Left ventricle myocardium inferior (tissue), 1 donor: ENCODE data around the gene AFF4. TPM values are rescaled to one million over a fixed set of nuclear protein-coding genes. Genes with fewer than 3 reads are reported as not detected.

Experiments
- DNase-seq: peaks from one replicate; pipeline ENCODE4 v3.0.0-alpha.2; 2020
- H3K27ac ChIP-seq: fragments of 200-600 bp; replicated peaks from 2 replicates; pipeline ENCODE4 v1.8.0; 2021
- H3K27me3 ChIP-seq: fragments of 200-600 bp; 2 replicates; pipeline ENCODE4 v1.8.0; 2021; ENCODE audit warnings: low read depth
- H3K36me3 ChIP-seq: fragments of 200-600 bp; 2 replicates; pipeline ENCODE4 v1.8.0; 2021
- H3K4me1 ChIP-seq: fragments of 200-600 bp; 2 replicates; pipeline ENCODE4 v1.8.0; 2021
- H3K4me3 ChIP-seq: fragments of 200-600 bp; 2 replicates; pipeline ENCODE4 v1.8.0; 2021; ENCODE audit warnings: mild to moderate bottlenecking, moderate library complexity
- H3K9me3 ChIP-seq: fragments of 200-600 bp; replicated peaks from 2 replicates; pipeline ENCODE4 v1.8.0; 2021
- intact Hi-C: fragments of 100-400 bp; cut with micrococcal nuclease; formaldehyde crosslinking; loops from one replicate; pipeline ENCODE4 v1.11.0; 2022
- total RNA-seq: library from RNA; stranded (reverse); fragmentation: NEBNext Ultra II Directional; extraction: Animal tissue kit (Norgen Biotek cat#: 25700); gene quantifications from one replicate; pipeline ENCODE4 v1.2.1, GENCODE V29; 2021
- TF ChIP-seq, protein P1 (sequence below): fragments of 200-600 bp; IDR thresholded peaks from 2 replicates; pipeline ENCODE4 v1.8.0; 2021; ENCODE audit warnings: antibody characterized with exemption, mild to moderate bottlenecking, borderline replicate concordance
- donor health status: DM: no; HTN: yes; CAD: no; lungs with severe emphysema.

Gene AFF4
- total RNA-seq, 1 donor from 2014 or later = 32.1 TPM

DNA sequence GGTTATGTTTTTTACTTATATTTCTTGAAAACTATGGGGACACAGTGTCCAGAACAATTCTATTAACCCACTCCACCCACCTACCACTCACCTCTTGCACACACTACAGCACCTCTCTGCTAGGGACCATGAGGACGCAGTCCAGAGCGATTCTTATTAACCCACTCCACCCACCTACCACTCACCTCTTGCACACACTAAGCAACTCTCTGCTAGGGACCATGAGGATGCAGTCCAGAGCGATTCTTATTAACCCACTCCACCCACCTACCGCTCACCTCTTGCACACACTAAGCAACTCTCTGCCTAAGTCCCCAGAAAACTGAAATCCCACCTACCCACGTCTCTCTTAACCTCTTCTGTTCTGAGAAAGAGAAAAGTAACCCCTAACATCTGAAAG is 130.8 kb downstream of the AFF4 start:
- intact Hi-C loops = no loop called here

DNA sequence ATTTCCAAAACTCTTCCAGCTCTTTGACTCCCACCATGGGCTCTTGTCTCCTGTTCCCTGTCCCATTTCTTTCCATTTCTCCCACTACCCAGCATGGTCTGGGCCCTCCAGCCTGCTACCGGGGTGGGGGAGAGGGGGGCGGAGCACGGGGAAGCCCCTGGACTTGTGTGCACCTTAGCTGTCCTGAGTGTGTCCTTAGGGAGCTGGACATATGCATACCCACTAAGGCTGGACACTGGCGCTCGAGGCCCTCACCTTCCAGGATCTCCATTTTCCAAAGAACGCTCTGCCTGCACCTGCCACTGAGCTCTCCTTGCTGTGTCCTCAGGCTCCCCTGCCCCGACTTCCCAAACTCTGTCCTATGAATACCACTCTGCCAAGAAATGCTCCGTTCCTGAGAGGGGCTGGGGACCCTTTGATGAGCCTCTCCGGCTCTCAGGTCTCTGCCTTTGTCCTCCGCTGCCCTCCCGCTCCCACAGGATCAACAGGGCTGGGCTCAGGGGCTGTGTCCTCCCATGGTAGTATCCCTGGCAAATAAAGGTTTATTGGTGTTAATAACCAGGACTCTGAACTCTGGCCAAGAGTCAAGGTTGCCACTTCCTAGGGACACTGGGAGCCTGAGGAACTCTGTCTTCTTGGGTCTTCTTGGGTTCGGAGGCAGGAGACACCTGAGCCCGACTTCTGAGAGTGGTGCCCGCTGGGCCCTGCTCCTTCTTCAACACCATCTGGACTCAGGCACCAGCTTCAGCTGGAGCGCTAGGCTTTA is 132.2 kb downstream of the AFF4 start:
- no peaks in the 10 kb centered on the region for H3K27me3 ChIP-seq
- TF ChIP-seq, protein P1, sequence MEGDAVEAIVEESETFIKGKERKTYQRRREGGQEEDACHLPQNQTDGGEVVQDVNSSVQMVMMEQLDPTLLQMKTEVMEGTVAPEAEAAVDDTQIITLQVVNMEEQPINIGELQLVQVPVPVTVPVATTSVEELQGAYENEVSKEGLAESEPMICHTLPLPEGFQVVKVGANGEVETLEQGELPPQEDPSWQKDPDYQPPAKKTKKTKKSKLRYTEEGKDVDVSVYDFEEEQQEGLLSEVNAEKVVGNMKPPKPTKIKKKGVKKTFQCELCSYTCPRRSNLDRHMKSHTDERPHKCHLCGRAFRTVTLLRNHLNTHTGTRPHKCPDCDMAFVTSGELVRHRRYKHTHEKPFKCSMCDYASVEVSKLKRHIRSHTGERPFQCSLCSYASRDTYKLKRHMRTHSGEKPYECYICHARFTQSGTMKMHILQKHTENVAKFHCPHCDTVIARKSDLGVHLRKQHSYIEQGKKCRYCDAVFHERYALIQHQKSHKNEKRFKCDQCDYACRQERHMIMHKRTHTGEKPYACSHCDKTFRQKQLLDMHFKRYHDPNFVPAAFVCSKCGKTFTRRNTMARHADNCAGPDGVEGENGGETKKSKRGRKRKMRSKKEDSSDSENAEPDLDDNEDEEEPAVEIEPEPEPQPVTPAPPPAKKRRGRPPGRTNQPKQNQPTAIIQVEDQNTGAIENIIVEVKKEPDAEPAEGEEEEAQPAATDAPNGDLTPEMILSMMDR = no peak
- no peak for DNase-seq
- no peaks in the 10 kb centered on the region for H3K36me3 ChIP-seq
- H3K9me3 ChIP-seq = no peaks in the 10 kb centered on the region
- H3K4me1 ChIP-seq = peaks cover 30% of the 10 kb centered on the region
- H3K27ac ChIP-seq = peak overlapping the region; percentile 91
- peak overlapping the region; percentile 94 for H3K4me3 ChIP-seq
- intact Hi-C loops = no loop called here

More for the DNA sequence above, 130.8 kb downstream of the AFF4 start:
- Histone ChIP-seq H3K36me3 (no peaks in the 10 kb centered on the region), H3K27ac (no peak overlapping the region), H3K4me3 (no peak overlapping the region), H3K4me1 (peaks cover 24% of the 10 kb centered on the region), H3K9me3 (no peaks in the 10 kb centered on the region), H3K27me3 (no peaks in the 10 kb centered on the region)
- TF ChIP-seq, protein P1 = no peak
- no peak for DNase-seq

DNA sequence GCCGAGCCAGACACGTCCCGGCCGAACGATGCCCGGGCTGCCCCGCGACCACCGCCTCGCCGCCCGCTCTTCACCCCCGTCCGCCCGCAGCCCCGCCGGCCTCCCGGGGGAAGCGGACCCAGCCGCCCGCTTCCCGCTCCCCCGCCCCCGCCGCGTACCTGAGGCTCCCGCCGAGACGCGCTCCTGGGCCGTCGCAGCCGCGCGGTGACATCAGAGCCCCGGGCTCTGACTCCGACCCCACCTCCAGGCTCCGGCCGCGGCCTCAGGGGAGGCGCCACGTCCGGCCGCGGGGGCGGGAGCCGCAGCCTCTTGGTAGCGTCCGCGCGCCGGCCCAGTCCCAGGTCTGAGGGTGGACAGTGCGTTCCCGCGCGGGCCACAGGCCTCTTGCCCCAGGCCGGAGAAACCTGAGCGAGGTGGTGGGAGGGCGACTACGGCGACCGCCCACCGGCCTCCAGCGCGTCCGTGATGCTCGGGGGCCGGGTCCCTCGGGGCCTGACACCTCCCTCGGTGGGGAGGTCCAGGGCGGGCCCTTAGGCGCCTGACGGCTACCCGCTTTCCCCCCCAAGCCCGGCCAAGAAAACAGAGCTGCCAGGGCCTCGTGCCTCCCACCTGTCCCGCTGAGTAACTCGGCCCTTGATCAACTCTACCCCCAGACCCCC is 132.9 kb downstream of the AFF4 start, which contains the start of gene SHROOM1:
Gene SHROOM1, minus strand, starts transcription at position 212 of the 659 bp plus-strand sequence. CDS start 4,507 bp downstream, outside the sequence.
- intact Hi-C loops = no loop called here
- Histone ChIP-seq H3K27me3 (no peaks in the 10 kb centered on the region), H3K27ac (peak within 1 kb of the TSS; percentile 91), H3K9me3 (no peaks in the 10 kb centered on the region), H3K36me3 (no peaks in the 10 kb centered on the region), H3K4me1 (peaks cover 36% of the 10 kb centered on the region), H3K4me3 (peak within 1 kb of the TSS; percentile 94)
- TF ChIP-seq, protein P1 = no peak
- peak; percentile 69 for DNase-seq

DNA sequence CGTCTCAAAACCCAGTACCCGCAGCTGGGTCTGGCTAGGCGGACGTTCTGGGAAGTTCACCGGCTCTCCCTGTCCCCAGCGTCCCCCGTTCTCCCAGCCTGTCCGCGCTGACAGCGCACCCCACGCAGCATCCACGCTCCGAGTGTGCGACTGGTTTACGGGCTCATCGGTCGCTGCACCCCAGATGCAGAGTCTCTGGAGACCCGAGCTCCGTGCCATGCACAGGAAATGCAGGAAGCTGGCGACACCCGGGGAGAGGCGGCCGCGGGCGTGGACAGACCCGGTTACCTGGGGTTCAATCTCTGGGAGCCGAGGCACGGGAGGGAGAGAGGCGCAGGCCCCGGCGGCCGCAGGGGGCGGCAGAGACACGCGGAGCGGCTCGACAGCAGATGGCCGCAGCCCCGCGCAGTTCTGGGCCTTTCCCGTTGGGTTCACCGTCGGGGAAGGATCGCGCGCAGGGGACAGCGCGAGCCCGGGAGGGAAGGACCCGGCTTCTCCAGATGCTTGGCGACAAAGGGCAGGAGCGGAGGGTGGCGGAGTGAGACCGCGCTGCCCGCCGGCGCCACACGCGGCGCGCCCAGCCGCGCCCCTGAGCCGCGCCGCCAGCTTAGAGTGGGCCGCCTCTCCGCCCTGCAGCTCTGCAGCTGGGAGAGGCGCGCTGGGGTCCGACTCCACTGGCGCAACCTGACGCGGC is 133.5 kb downstream of the AFF4 start:
- TF ChIP-seq, protein P1 = peak; percentile 98
- Histone ChIP-seq H3K27ac (peak overlapping the region; percentile 91), H3K36me3 (no peaks in the 10 kb centered on the region), H3K9me3 (no peaks in the 10 kb centered on the region), H3K4me1 (peaks cover 36% of the 10 kb centered on the region), H3K4me3 (peak overlapping the region; percentile 94), H3K27me3 (no peaks in the 10 kb centered on the region)
- intact Hi-C loops = no loop called here
- peak; percentile 74 for DNase-seq

DNA sequence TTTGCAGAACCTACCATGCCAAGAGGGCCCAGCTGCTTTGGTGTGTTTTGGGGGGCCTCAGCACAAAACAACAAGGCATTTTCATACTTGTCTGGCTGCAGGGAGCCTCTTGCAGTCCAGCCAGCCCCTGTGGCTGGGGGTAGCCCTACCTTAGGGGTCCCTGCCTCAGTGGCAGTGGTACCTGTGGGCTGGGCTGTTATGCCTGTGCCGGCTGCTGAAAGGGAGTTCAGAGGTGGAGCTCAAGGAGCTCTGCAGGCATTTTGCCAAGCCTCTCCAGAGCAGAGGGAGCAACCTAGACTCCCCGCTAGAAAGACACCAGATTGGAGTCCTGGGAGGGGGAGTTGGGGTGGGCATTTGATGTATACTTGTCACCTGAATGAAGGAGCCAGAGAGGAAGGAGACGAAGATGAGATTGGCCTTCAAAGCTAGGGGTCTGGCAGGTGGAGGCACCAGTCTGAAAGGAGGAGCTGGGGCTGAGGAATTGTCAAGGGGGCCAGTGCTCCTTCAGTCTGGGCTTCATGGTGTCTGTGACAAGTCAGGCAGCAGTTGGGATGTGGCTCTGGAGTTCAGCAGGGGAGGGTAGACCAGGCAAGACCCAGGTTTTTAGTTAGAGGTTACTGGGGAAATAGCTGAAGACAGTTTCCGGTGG is 134.5 kb downstream of the AFF4 start:
- Histone ChIP-seq H3K9me3 (no peaks in the 10 kb centered on the region), H3K27ac (no peak overlapping the region), H3K4me1 (peaks cover 36% of the 10 kb centered on the region), H3K4me3 (peak overlapping the region; percentile 94), H3K27me3 (no peaks in the 10 kb centered on the region), H3K36me3 (peaks cover 4% of the 10 kb centered on the region)
- intact Hi-C loops = no loop called here
- TF ChIP-seq, protein P1 = no peak
- no peak for DNase-seq
